HL-60 (cell line): Measurements from ENCODE around the gene CTU1.

Experiments used
- DNase-seq, 2 experiments: peaks; one replicate each; pipeline ENCODE4 v3.0.0-alpha.2; 2010 to 2020; ENCODE audit warnings: low read depth in 1 of 2, low spot score in 1 of 2
- H3K27ac ChIP-seq: fragments of 250-450 bp; sonication (Bioruptor Pico); replicated peaks from 2 replicates; pipeline ENCODE4 v1.5.1; 2020; ENCODE audit warnings: mild to moderate bottlenecking, moderate library complexity
- H3K27me3 ChIP-seq: fragments of 250-450 bp; sonication (Bioruptor Pico); 2 replicates; pipeline ENCODE4 v1.5.1; 2021; ENCODE audit warnings: mild to moderate bottlenecking, moderate library complexity; ENCODE audit not compliant: insufficient read depth, poor library complexity, severe bottlenecking
- H3K4me3 ChIP-seq: replicated peaks from 2 replicates; pipeline ENCODE4 v1.5.1; 2011; ENCODE audit warnings: mild to moderate bottlenecking, control low read depth, low read length; ENCODE audit not compliant: insufficient read depth
- CTCF ChIP-seq: IDR thresholded peaks from one replicate; pipeline ENCODE4 v1.5.1; 2011; ENCODE audit warnings: low read length, control low read depth, inconsistent platforms; ENCODE audit not compliant: insufficient read depth
- GABPA ChIP-seq: IDR thresholded peaks from 2 replicates; pipeline ENCODE4 v1.6.1; 2012; ENCODE audit warnings: low read depth
- POLR2AphosphoS5 ChIP-seq: IDR thresholded peaks from 2 replicates; pipeline ENCODE4 v1.6.1; 2012; ENCODE audit warnings: low read depth
- REST ChIP-seq: IDR thresholded peaks from 2 replicates; pipeline ENCODE4 v1.6.1; 2012; ENCODE audit warnings: low read depth; ENCODE audit not compliant: insufficient replicate concordance
- SPI1 ChIP-seq: IDR thresholded peaks from 2 replicates; pipeline ENCODE4 v1.6.1; 2012; ENCODE audit warnings: low read depth, mild to moderate bottlenecking, borderline replicate concordance

CTU1 gene

DNA sequence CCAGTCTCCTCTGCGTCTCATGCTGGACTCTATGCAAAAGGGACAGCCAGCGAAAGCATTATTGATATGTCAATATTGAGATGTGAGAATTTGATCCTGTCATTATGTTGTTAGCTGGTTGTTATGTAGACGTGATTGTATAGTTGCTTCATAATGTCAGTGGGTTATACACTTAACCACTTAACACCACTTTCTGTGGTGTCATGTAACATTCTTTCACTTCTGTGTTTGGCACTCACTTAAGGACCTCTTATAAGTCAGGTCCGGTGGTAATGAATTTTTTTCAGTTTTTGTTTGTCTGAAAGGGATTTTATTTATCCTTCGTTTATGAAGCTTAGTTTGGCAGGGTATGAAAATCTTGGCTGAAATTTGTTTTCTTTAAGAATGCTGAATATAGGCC is 26.8 kb upstream of the CTU1 start:
- no peak for TF ChIP-seq POLR2AphosphoS5
- no peak for TF ChIP-seq REST
- no peak for TF ChIP-seq CTCF
- TF ChIP-seq GABPA = no peak
- no peak for DNase-seq
- Histone ChIP-seq H3K4me3 (no peak overlapping the region), H3K27me3 (no peaks in the 10 kb centered on the region), H3K27ac (no peak overlapping the region)

GRCh38 chr19:51131780-51132680 is 23.8 kb upstream of the CTU1 start:
- H3K27me3 ChIP-seq = no peaks in the 10 kb centered on the region
- no peak overlapping the region for H3K4me3 ChIP-seq
- peak; percentile 3 for TF ChIP-seq CTCF
- peak; percentile 45; the same call in 1 of the 2 replicates for TF ChIP-seq SPI1
- no peak for TF ChIP-seq POLR2AphosphoS5
- no peak for TF ChIP-seq REST
- no peak for TF ChIP-seq GABPA
- H3K27ac ChIP-seq = peak overlapping the region; percentile 41
- DNase-seq = peak; percentile 59 to 73

GRCh38 chr19:51129716-51130115 is 21.5 kb upstream of the CTU1 start:
- no peak overlapping the region for H3K27ac ChIP-seq
- H3K4me3 ChIP-seq = no peak overlapping the region
- no peaks in the 10 kb centered on the region for H3K27me3 ChIP-seq
- TF ChIP-seq SPI1 = no peak
- no peak for TF ChIP-seq GABPA
- DNase-seq = no peak

GRCh38 chr19:51128227-51128626 is 20.0 kb upstream of the CTU1 start:
- H3K27me3 ChIP-seq = no peaks in the 10 kb centered on the region
- no peak for DNase-seq
- TF ChIP-seq POLR2AphosphoS5 = no peak
- TF ChIP-seq CTCF = no peak
- no peak for TF ChIP-seq REST
- TF ChIP-seq SPI1 = no peak
- TF ChIP-seq GABPA = no peak
- H3K27ac ChIP-seq = no peak overlapping the region
- H3K4me3 ChIP-seq = no peak overlapping the region
